Muscle layer of duodenum (tissue), 2 donors: ENCODE results near the gene PSG11.
"Not testable (repeated sequence)": the region's sequence is repeated elsewhere in the genome, so short reads cannot be mapped to it uniquely, and the experiment has no call there.

Experiments
- H3K27ac ChIP-seq: one replicate; pipeline ENCODE4 v1.7.0; 2013; ENCODE audit warnings: mild to moderate bottlenecking, low read length
- H3K27me3 ChIP-seq: one replicate; pipeline ENCODE4 v1.7.0; 2013; ENCODE audit warnings: low read depth, mild to moderate bottlenecking, control low read depth, low read length
- H3K36me3 ChIP-seq, 2 donors: one replicate each; pipeline ENCODE4 v1.7.0; 2013; ENCODE audit warnings: low read length in 2 of 2, control low read depth in 1 of 2, mild to moderate bottlenecking in 1 of 2; ENCODE audit not compliant: insufficient read depth in 2 of 2, control insufficient read depth in 1 of 2
- H3K4me1 ChIP-seq, 2 donors: one replicate each; pipeline ENCODE4 v1.7.0; 2013; ENCODE audit warnings: low read length in 2 of 2, mild to moderate bottlenecking in 2 of 2, control low read depth in 1 of 2, moderate library complexity in 1 of 2; ENCODE audit not compliant: insufficient read depth in 2 of 2, control insufficient read depth in 1 of 2
- H3K4me3 ChIP-seq, 2 donors: one replicate each; pipeline ENCODE4 v1.7.0; 2013; ENCODE audit warnings: low read length in 2 of 2, low read depth in 1 of 2, mild to moderate bottlenecking in 1 of 2
- H3K9me3 ChIP-seq, 2 donors: one replicate each; pipeline ENCODE4 v1.7.0; 2013; ENCODE audit warnings: low read length in 2 of 2, control low read depth in 1 of 2, mild to moderate bottlenecking in 1 of 2; ENCODE audit not compliant: control insufficient read depth in 1 of 2
- donor health status: healthy.

The PSG11 gene

DNA sequence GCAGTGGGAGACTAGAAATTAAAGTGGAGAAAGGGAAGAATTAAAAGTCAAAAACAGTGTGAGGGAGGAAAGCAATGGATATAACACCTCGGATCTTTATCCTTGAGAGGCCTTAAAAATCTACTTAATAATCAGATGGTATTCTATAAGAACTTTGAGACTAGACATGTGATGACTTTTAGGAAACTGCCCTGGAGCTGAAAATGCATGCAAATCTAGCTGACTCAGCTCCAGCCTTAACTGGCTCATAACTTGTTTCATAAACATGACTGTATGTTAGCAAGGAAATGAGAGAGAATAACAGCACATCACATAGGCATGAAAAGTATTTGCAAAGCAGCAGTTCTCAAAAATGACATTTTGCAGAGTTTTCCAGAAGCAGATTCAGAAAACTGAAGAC lies 38.1 kb downstream of the PSG11 start:
- H3K27me3 ChIP-seq, H3K4me1 ChIP-seq: not testable (repeated sequence)

DNA sequence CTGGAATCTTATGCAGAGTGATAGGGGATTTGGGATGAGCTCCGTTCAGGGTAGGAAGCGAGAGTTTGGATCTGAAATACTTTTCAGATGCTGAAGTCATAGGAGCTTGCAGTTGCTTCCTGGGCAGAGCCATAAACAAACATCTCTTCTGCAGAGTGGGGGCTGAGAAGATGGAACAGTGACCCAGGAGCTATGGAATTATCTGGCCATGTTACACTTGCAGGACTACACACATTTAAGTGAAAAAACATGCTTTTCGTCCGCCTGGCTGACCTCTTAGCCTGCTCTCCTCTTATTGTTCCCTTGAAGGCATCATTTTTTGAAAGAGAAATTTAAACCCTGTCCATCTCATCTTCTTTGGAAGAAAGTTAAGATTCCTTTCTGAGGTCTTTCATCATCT lies 40.7 kb downstream of the PSG11 start:
- no peak overlapping the region for H3K27ac ChIP-seq
- H3K4me3 ChIP-seq = no peak overlapping the region
- H3K27me3 ChIP-seq = no peaks in the 10 kb centered on the region
- no peaks in the 10 kb centered on the region for H3K9me3 ChIP-seq
- no peaks in the 10 kb centered on the region for H3K4me1 ChIP-seq
- H3K36me3 ChIP-seq = no peaks in the 10 kb centered on the region

More for the DNA sequence above, 38.1 kb downstream of the PSG11 start:
- H3K9me3 ChIP-seq, H3K36me3 ChIP-seq, H3K27ac ChIP-seq, H3K4me3 ChIP-seq: not testable (repeated sequence)

- H3K4me1 ChIP-seq, H3K36me3 ChIP-seq, H3K27me3 ChIP-seq: not testable (repeated sequence)
Measured at GRCh38 chr19:42982111-42982510, 44.2 kb downstream of the PSG11 start.

GRCh38 chr19:42971451-42971850 lies 54.8 kb downstream of the PSG11 start:
- not testable (repeated sequence) for H3K27ac ChIP-seq, H3K9me3 ChIP-seq, H3K4me3 ChIP-seq, H3K4me1 ChIP-seq, H3K36me3 ChIP-seq, H3K27me3 ChIP-seq

More at GRCh38 chr19:42982111-42982510, 44.2 kb downstream of the PSG11 start:
- H3K4me3 ChIP-seq, H3K27ac ChIP-seq, H3K9me3 ChIP-seq: not testable (repeated sequence)

DNA sequence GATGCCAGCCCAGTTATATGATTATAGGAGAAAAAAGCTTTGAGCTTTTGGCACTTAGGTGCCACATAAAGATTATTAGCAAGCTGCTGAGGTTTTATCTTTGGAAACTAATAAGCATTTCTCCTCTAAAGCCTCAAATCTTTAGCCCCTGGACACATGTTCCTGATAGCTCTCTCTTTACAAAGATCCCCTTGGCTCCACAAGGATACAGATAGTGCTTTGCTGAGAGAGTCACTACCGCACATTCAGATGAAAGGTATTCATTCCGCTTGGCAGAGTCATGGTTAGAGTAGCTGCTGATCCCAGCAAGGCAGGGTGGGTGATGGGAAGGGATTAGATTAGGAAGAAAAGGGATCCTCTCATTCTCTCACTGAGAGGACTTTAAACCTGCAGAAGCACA lies 61.1 kb downstream of the PSG11 start:
- no peaks in the 10 kb centered on the region for H3K9me3 ChIP-seq
- no peaks in the 10 kb centered on the region for H3K27me3 ChIP-seq
- H3K4me1 ChIP-seq = no peaks in the 10 kb centered on the region
- no peak overlapping the region for H3K27ac ChIP-seq
- no peaks in the 10 kb centered on the region for H3K36me3 ChIP-seq
- no peak overlapping the region for H3K4me3 ChIP-seq

DNA sequence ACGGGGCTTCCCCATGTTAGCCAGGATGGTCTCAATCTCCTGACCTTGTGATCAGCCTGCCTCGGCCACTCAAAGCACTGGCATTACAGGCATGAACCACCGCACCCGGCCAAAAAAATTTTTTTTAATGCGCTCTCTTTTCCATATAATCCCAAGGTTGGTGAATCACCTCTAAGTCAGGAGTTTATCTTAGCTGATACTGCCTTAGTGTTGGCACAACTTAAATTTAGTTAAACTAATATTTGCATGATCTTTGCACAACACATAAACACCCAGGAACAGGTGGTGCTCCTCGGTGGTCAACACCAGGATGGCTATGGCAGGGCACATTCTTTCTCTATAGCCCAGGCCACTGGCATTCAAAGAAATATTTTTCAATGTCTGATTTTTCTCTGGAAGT lies 65.2 kb downstream of the PSG11 start:
- H3K4me3 ChIP-seq = no peak overlapping the region

More for the DNA sequence above, 65.2 kb downstream of the PSG11 start:
- no peak overlapping the region for H3K27ac ChIP-seq
- H3K36me3 ChIP-seq = no peaks in the 10 kb centered on the region
- no peaks in the 10 kb centered on the region for H3K4me1 ChIP-seq
- no peaks in the 10 kb centered on the region for H3K27me3 ChIP-seq
- no peaks in the 10 kb centered on the region for H3K9me3 ChIP-seq
